ENCODE data around the gene SPTSSA. TPM values are rescaled to one million over a fixed set of nuclear protein-coding genes. Genes with fewer than 3 reads are reported as not detected.

Gene SPTSSA
- total RNA-seq, 6 donors from 2014 or later = 22.5 to 106 (median 42.1) TPM

DNA sequence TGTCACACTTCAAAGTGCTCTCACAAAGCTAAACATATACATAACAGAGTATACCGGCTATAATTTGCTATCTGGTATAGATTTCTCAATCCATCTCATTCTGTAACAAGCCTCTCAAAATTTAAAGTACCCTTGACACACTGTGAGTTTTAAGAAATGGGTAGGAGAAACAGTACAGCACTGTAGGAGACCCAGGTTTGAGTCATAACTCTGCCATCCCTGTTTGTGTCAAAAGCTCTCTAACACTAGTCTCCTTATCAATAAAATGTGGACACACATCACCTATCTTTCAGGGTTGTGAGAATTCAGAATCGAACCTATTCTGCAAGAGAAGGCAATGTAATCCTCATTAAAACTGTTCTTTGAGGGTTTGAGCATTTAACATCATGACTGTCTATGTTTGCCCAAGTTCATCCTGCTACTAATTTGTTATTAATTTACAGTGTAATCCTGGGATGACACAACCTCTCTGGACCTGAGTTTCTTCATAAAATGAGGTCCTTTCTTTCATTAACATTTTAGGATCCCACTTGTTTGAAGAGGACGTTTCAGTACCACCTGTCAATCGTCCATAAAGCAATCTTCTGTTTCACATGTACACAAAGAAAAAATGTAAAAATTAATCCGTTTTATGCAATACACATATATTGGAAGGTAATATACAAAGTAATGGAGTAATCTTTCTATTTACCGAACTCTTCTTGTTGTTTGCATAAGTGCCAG is 12.1 kb downstream of the SPTSSA start:
- WGBS, 2 donors = 69 to 76% methylated on average over 6 of the region's 6 CpGs
- ATAC-seq (ENCODE audit: low FRiP score in 2 of 2) (no peak), DNase-seq (no peak)
- H3K36me3 ChIP-seq = peaks cover 0 to 42% (median 10%) of the 10 kb centered on the region in 4 donors
- H3K4me1 ChIP-seq = peaks cover 0 to 19% (median 5%) of the 10 kb centered on the region in 4 donors
- no peaks in the 10 kb centered on the region for H3K27me3 ChIP-seq
- H3K27ac ChIP-seq = no peak overlapping the region
- TF ChIP-seq, protein P1, sequence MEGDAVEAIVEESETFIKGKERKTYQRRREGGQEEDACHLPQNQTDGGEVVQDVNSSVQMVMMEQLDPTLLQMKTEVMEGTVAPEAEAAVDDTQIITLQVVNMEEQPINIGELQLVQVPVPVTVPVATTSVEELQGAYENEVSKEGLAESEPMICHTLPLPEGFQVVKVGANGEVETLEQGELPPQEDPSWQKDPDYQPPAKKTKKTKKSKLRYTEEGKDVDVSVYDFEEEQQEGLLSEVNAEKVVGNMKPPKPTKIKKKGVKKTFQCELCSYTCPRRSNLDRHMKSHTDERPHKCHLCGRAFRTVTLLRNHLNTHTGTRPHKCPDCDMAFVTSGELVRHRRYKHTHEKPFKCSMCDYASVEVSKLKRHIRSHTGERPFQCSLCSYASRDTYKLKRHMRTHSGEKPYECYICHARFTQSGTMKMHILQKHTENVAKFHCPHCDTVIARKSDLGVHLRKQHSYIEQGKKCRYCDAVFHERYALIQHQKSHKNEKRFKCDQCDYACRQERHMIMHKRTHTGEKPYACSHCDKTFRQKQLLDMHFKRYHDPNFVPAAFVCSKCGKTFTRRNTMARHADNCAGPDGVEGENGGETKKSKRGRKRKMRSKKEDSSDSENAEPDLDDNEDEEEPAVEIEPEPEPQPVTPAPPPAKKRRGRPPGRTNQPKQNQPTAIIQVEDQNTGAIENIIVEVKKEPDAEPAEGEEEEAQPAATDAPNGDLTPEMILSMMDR (IDR thresholded peaks at IDR 0.05) = no peak
- TF ChIP-seq POLR2A (IDR thresholded peaks at IDR 0.05) (no peak), EP300 (IDR thresholded peaks at IDR 0.05) (no peak), POLR2AphosphoS5 (IDR thresholded peaks at IDR 0.05) (no peak)
- no peaks in the 10 kb centered on the region for H3K9me3 ChIP-seq
- H3K4me3 ChIP-seq = no peak overlapping the region

DNA sequence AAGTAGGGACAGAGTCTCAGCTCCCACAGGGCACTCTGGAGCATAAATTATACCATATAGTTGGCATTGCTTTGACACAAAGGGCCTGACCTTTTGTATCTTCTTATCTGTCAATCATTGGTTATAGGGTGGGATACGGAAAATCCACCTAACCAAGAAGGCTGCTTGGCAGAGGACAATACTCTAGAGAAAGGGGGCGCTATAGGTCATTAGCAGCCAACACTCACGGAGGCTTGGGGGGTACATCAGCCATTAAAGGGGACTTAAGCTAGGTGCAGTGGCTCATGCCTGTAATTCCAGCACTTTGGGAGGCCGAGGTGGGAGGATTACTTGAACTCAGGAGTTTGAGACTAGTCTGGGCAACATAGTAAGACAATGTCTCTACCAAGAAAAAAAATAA is 22.9 kb downstream of the SPTSSA start:
- H3K4me3 ChIP-seq = no peak overlapping the region
- no peaks in the 10 kb centered on the region for H3K9me3 ChIP-seq
- ATAC-seq (ENCODE audit: low FRiP score in 2 of 2) (no peak), DNase-seq (no peak)
- 91 to 97% methylated on average over 4 of the region's 4 CpGs for WGBS, 2 donors
- TF ChIP-seq EP300 (IDR thresholded peaks at IDR 0.05) = no peak
- no peaks in the 10 kb centered on the region for H3K27me3 ChIP-seq
- no peaks in the 10 kb centered on the region for H3K36me3 ChIP-seq
- peaks cover 0 to 29% (median 13%) of the 10 kb centered on the region in 4 donors for H3K4me1 ChIP-seq
- no peak overlapping the region for H3K27ac ChIP-seq

GRCh38 chr14:34438438-34438837 is 23.6 kb downstream of the SPTSSA start:
- Histone ChIP-seq H3K9me3 (no peaks in the 10 kb centered on the region), H3K36me3 (no peaks in the 10 kb centered on the region), H3K27me3 (no peaks in the 10 kb centered on the region), H3K4me3 (no peak overlapping the region), H3K27ac (no peak overlapping the region), H3K4me1 (peaks cover 0 to 29% (median 13%) of the 10 kb centered on the region in 4 donors)
- no peak for ATAC-seq (ENCODE audit: low FRiP score in 2 of 2)
- no peak for DNase-seq
- 94 to 99% methylated on average over 4 of the region's 4 CpGs for WGBS, 2 donors
- TF ChIP-seq EP300 (IDR thresholded peaks at IDR 0.05) (no peak), POLR2A (IDR thresholded peaks at IDR 0.05) (no peak), POLR2AphosphoS5 (IDR thresholded peaks at IDR 0.05) (no peak)
- TF ChIP-seq, protein P1 (IDR thresholded peaks at IDR 0.05) = no peak

DNA sequence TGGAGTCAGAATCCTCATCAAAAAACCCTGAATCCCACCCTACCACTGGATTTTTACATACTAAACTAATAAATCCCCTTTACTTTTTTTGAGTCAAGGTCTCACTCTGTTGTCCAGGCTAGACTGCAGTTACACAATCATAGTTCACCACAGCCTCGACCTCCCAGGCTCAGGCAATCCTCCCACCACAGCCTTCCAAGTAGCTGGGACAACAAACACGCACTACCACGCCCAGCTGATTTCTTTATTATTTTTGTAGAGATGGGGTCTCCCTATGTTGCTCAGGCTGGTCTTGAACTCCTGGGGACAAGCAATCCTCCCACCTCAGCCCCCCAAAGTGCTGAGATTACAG is 24.3 kb downstream of the SPTSSA start:
- DNase-seq (no peak), ATAC-seq (ENCODE audit: low FRiP score in 2 of 2) (no peak)
- Histone ChIP-seq H3K4me1 (peaks cover 0 to 28% (median 13%) of the 10 kb centered on the region in 4 donors), H3K9me3 (no peaks in the 10 kb centered on the region), H3K36me3 (no peaks in the 10 kb centered on the region), H3K4me3 (no peak overlapping the region), H3K27me3 (no peaks in the 10 kb centered on the region), H3K27ac (no peak overlapping the region)
- TF ChIP-seq, protein P1 (IDR thresholded peaks at IDR 0.05) = no peak
- no peak for TF ChIP-seq EP300 (IDR thresholded peaks at IDR 0.05)
- TF ChIP-seq POLR2A (IDR thresholded peaks at IDR 0.05) = no peak
- TF ChIP-seq POLR2AphosphoS5 (IDR thresholded peaks at IDR 0.05) = no peak
- WGBS, 2 donors = 95% methylated on average over 3 of the region's 3 CpGs

DNA sequence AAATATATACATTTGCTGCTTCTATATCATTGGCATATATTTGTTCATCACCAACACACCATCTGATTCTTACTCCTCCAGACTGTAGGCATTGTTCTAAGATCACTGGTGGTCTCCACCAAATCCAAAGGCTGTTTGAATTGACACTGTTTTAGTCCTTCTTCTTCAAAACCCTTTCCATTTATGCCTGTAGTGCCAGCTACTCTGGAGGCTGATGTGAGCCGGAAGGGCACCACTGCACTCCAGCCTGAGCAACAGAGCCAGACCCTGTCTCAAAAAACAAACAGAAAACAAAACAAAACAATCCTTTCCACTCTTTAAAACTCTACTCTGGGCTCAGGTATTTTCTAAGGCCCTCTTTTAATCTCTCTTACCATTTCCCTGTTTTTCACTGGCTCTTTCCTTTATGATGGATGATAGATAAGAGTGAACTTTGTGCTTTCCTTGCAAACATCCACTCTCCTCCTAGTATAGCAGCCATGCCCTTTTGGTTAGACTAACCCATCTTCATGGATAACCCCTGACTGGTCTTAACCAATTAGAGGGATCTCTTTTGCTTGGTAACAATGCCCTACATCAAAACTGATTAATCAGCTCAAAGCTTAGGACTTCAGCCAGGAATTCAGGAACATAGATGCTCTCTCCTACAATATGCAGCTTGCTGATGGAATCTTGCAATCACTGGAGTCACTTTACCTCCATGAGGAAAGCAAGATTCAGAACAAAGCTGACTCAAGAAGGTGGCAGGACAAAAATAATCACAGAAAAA is 24.9 kb downstream of the SPTSSA start:
- no peak for ATAC-seq (ENCODE audit: low FRiP score in 2 of 2)
- H3K4me3 ChIP-seq = no peak overlapping the region
- no peaks in the 10 kb centered on the region for H3K9me3 ChIP-seq
- no peaks in the 10 kb centered on the region for H3K36me3 ChIP-seq
- H3K27ac ChIP-seq = no peak overlapping the region
- no peaks in the 10 kb centered on the region for H3K27me3 ChIP-seq
- WGBS, 2 donors = 81 to 89% methylated on average over 1 of the region's 1 CpG
- DNase-seq = no peak
- peaks cover 0 to 22% (median 13%) of the 10 kb centered on the region in 4 donors for H3K4me1 ChIP-seq
- no peak for TF ChIP-seq POLR2A (IDR thresholded peaks at IDR 0.05)
- no peak for TF ChIP-seq POLR2AphosphoS5 (IDR thresholded peaks at IDR 0.05)
- TF ChIP-seq, protein P1 (IDR thresholded peaks at IDR 0.05) = no peak
- TF ChIP-seq EP300 (IDR thresholded peaks at IDR 0.05) = no peak
